Fibroblast of lung (primary cell): ENCODE measurements around the gene DZIP1L. TPM values are rescaled to one million over a fixed set of nuclear protein-coding genes. Genes with fewer than 3 reads are reported as not detected.

ENCODE experiments used
- DNase-seq, 2 donors: peaks; one replicate each; pipeline versions ENCODE4 v3.0.0 to v3.0.0-alpha.2; 2010; ENCODE audit warnings: low read depth in 2 of 2
- H2AFZ ChIP-seq: 2 replicates; pipeline ENCODE4 v1.5.1; 2012; ENCODE audit warnings: low read length, control low read depth, inconsistent platforms
- H3K27ac ChIP-seq: 2 replicates; pipeline ENCODE4 v1.5.1; 2011; ENCODE audit warnings: low read length, control low read depth; ENCODE audit not compliant: insufficient read depth
- H3K27me3 ChIP-seq: 2 replicates; pipeline ENCODE4 v1.5.1; 2011; ENCODE audit warnings: mild to moderate bottlenecking, low read length; ENCODE audit not compliant: control insufficient read depth, insufficient read depth
- H3K36me3 ChIP-seq: 2 replicates; pipeline ENCODE4 v1.5.1; 2011; ENCODE audit warnings: low read length; ENCODE audit not compliant: control insufficient read depth, insufficient read depth
- H3K4me1 ChIP-seq: 2 replicates; pipeline ENCODE4 v1.5.1; 2011; ENCODE audit warnings: low read length; ENCODE audit not compliant: control insufficient read depth, insufficient read depth; ENCODE audit errors: extremely low read depth
- H3K4me2 ChIP-seq: 2 replicates; pipeline ENCODE4 v1.5.1; 2011; ENCODE audit warnings: low read length, control low read depth; ENCODE audit not compliant: insufficient read depth; ENCODE audit errors: extremely low read depth
- H3K4me3 ChIP-seq, 4 experiments: fragments of 200-600 bp in 1 of 4; sonication (generic) in 1 of 4; replicated peaks in 1 of 4; 2 replicates each; pipeline ENCODE4 v1.5.1; 2011 to 2016; ENCODE audit warnings: low read length in 4 of 4, low read depth in 3 of 4, mild to moderate bottlenecking in 3 of 4, control low read depth in 2 of 4, inconsistent platforms in 1 of 4, mixed read lengths in 1 of 4; ENCODE audit not compliant: insufficient read depth in 1 of 4; ENCODE audit errors: control extremely low read depth in 1 of 4
- H3K79me2 ChIP-seq: 2 replicates; pipeline ENCODE4 v1.5.1; 2012; ENCODE audit warnings: mild to moderate bottlenecking, low read length, inconsistent platforms; ENCODE audit not compliant: control insufficient read depth, insufficient read depth
- H3K9ac ChIP-seq: 2 replicates; pipeline ENCODE4 v1.5.1; 2011; ENCODE audit warnings: mild to moderate bottlenecking, low read length, control low read depth; ENCODE audit not compliant: insufficient read depth
- H3K9me3 ChIP-seq: 2 replicates; pipeline ENCODE4 v1.5.1; 2012; ENCODE audit warnings: low read depth, low read length; ENCODE audit not compliant: control insufficient read depth, insufficient read depth
- H4K20me1 ChIP-seq: 2 replicates; pipeline ENCODE4 v1.5.1; 2011; ENCODE audit warnings: low read length; ENCODE audit not compliant: control insufficient read depth, insufficient read depth; ENCODE audit errors: extremely low read depth
- EZH2 ChIP-seq: IDR thresholded peaks from 2 replicates; pipeline ENCODE4 v1.5.1; 2012; ENCODE audit warnings: low read length, control low read depth, mild to moderate bottlenecking; ENCODE audit errors: missing control alignments
- polyA plus RNA-seq, 2 donors: library from polyadenylated mRNA; depleted of rRNA in 1 of 2; stranded (reverse) in 1 of 2; unstranded in 1 of 2; fragments of >200 nt; gene quantifications; 2 replicates each; pipeline ENCODE4 v1.2.1, GENCODE V29; 2011 to 2012; ENCODE audit warnings: missing spikeins in 1 of 2
- total RNA-seq: library from RNA; depleted of rRNA; stranded (reverse); fragments of >200 nt; gene quantifications from 2 replicates; pipeline ENCODE4 v1.2.1, GENCODE V29; 2014
- TF ChIP-seq, protein P1 (sequence below), 2 donors: IDR thresholded peaks in 1 of 2; conservative IDR thresholded peaks in 1 of 2; 1 replicate in 1 of 2; 2 replicates in 1 of 2; pipeline ENCODE4 v1.5.1; 2011 to 2012; ENCODE audit warnings: low read length in 2 of 2, control low read depth in 1 of 2, inconsistent platforms in 1 of 2, low read depth in 1 of 2, mild to moderate bottlenecking in 1 of 2

DZIP1L gene
- total and polyA plus RNA-seq, 2 donors (not counting 1 experiment from before 2014, with no cell fraction given) = 8.9 to 22.6 TPM

DNA sequence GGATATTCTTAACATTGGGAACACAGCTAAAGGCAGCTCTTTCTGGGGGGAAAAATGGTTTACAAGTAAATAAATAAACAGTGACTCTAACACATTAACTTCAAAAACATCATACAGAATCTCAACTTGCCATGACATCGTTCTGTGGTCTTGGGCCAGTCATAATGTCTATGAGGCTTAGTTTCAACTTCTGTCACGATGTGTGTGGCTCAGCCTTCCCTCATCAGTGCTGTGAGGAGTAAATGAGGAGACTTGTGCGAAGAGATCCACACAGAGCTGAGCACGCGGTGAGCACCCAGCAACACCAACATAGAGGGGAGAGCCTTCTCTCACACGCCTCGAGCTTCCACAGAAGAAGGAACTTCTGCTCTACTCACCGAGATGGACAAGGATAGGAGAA is 49.0 kb downstream of the DZIP1L start:
- no peak for DNase-seq
- H3K4me2 ChIP-seq = no peak overlapping the region
- no peak overlapping the region for H3K4me3 ChIP-seq
- no peak overlapping the region for H2AFZ ChIP-seq
- no peaks in the 10 kb centered on the region for H4K20me1 ChIP-seq
- H3K4me1 ChIP-seq = peaks cover 4% of the 10 kb centered on the region
- H3K9ac ChIP-seq = no peak overlapping the region
- H3K27me3 ChIP-seq = no peaks in the 10 kb centered on the region
- H3K27ac ChIP-seq = no peak overlapping the region
- H3K79me2 ChIP-seq = no peaks in the 10 kb centered on the region
- H3K36me3 ChIP-seq = peaks cover 10% of the 10 kb centered on the region
- no peaks in the 10 kb centered on the region for H3K9me3 ChIP-seq
- TF ChIP-seq, protein P1, sequence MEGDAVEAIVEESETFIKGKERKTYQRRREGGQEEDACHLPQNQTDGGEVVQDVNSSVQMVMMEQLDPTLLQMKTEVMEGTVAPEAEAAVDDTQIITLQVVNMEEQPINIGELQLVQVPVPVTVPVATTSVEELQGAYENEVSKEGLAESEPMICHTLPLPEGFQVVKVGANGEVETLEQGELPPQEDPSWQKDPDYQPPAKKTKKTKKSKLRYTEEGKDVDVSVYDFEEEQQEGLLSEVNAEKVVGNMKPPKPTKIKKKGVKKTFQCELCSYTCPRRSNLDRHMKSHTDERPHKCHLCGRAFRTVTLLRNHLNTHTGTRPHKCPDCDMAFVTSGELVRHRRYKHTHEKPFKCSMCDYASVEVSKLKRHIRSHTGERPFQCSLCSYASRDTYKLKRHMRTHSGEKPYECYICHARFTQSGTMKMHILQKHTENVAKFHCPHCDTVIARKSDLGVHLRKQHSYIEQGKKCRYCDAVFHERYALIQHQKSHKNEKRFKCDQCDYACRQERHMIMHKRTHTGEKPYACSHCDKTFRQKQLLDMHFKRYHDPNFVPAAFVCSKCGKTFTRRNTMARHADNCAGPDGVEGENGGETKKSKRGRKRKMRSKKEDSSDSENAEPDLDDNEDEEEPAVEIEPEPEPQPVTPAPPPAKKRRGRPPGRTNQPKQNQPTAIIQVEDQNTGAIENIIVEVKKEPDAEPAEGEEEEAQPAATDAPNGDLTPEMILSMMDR (conservative IDR thresholded peaks at IDR 0.05 in 1 of 2, IDR thresholded peaks at IDR 0.05 in 1 of 2; ENCODE audit: low read depth in 1 of 2, low read length in 2 of 2) = no peak
- TF ChIP-seq EZH2 = no peak

DNA sequence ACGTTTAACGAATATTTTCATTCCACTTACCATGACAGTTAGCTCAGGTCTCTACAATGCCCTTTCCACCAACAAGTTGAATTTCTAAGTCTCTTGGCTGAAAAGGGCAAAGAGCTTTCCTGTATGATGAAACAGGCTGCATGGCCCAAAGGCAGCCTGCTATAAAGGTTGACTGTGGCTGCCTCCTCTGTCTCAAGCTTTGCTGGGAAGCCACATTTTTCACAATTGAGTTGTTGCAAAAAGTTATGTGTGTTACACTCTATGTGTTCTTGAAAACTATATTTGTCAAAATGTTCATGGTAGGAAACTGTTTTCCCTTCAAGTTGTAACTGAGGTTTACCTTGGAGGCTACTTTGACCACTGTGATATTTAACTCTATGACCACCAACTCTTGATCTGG is 49.5 kb downstream of the DZIP1L start:
- no peak for TF ChIP-seq EZH2
- TF ChIP-seq, protein P1 (conservative IDR thresholded peaks at IDR 0.05 in 1 of 2, IDR thresholded peaks at IDR 0.05 in 1 of 2; ENCODE audit: low read depth in 1 of 2, low read length in 2 of 2) = no peak
- H3K4me1 ChIP-seq = peaks cover 4% of the 10 kb centered on the region

DNA sequence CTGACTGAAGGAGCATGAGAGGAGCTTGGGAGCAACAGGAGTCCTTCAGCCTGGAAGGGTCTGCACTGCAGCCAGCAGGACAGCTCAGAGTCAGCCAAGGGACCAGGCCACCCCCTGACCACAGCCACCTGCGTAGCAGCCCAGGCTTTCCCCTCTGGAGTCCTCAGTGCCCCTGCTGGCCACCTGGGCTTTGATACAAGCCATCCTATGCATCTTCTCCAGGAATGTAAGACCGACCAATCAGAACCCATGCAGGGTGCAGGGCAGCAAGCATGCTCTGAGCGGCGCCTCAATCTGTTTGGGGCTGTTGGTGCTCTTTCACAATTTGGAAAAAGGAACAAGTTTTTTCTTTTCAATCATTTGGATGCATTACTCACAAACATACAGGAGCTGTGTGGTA is 52.0 kb downstream of the DZIP1L start:
- Histone ChIP-seq H3K27me3 (no peaks in the 10 kb centered on the region), H3K79me2 (no peaks in the 10 kb centered on the region), H3K4me1 (peaks cover 4% of the 10 kb centered on the region), H3K4me3 (no peak overlapping the region), H3K9me3 (no peaks in the 10 kb centered on the region), H3K9ac (no peak overlapping the region), H2AFZ (no peak overlapping the region), H3K27ac (no peak overlapping the region), H3K4me2 (no peak overlapping the region), H4K20me1 (no peaks in the 10 kb centered on the region), H3K36me3 (peaks cover 8% of the 10 kb centered on the region)
- no peak for DNase-seq
- TF ChIP-seq, protein P1 (conservative IDR thresholded peaks at IDR 0.05 in 1 of 2, IDR thresholded peaks at IDR 0.05 in 1 of 2; ENCODE audit: low read depth in 1 of 2, low read length in 2 of 2) = no peak
- TF ChIP-seq EZH2 = no peak

More for the DNA sequence above, 49.5 kb downstream of the DZIP1L start:
- no peak overlapping the region for H2AFZ ChIP-seq
- H3K9ac ChIP-seq = no peak overlapping the region
- H3K9me3 ChIP-seq = no peaks in the 10 kb centered on the region
- H4K20me1 ChIP-seq = no peaks in the 10 kb centered on the region
- H3K79me2 ChIP-seq = no peaks in the 10 kb centered on the region
- no peak for DNase-seq
- H3K4me3 ChIP-seq = no peak overlapping the region
- H3K27me3 ChIP-seq = no peaks in the 10 kb centered on the region
- H3K27ac ChIP-seq = no peak overlapping the region
- H3K36me3 ChIP-seq = peaks cover 11% of the 10 kb centered on the region
- H3K4me2 ChIP-seq = no peak overlapping the region
